Astrocyte of the cerebellum (primary cell): ENCODE data around the gene NOC2L.
A peak's percentile ranks its signal among the peaks of the same experiment; 100 is the strongest.

Experiments used
- DNase-seq: peaks from one replicate; pipeline ENCODE4 v3.0.0-alpha.2; 2011; ENCODE audit warnings: low read depth
- H3K4me3 ChIP-seq: 2 replicates; pipeline ENCODE4 v1.5.1; 2011; ENCODE audit warnings: mild to moderate bottlenecking, low read depth, low read length, moderate library complexity
- in situ Hi-C: cut with HindIII; loops from 2 replicates; pipeline ENCODE4 v1.10.0; 2017; ENCODE audit warnings: low sequenced_read_pairs
- TF ChIP-seq, protein P1 (sequence below): IDR thresholded peaks from 2 replicates; pipeline ENCODE4 v1.5.1; 2012; ENCODE audit warnings: low read length, low read depth, moderate library complexity, mild to moderate bottlenecking; ENCODE audit errors: missing control alignments

The NOC2L gene

DNA sequence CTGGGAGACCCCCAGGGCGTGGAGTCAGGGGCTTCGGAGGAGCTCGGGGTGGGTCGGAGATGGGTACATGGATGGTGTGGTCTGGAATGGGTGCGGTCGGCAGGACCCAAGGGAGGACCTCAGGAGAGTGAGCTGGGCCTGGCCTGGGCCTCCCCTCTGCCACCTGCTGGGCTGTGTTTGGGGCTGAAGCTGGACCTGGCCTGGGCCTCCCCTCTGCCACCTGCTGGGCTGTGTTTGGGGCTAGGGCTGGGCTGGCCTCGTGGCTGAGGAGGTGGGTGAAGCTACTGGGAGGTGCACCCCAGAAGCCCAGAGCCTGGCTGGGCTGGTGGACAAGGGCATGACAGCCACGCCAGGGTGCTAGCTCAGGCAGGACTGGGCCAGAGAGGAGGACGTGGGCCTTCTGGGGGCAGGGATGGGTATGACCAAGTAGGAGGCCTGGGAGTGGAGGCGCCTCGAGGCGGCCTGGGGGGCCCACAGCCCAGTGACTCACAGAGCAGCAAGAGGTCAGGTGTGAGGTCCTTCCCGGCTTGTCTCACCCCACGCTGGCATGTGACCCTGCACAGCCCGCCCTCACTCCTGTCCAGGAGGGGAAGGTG, 20.9 kb downstream of the NOC2L start:
- in situ Hi-C loops, result no loop called here
- TF ChIP-seq, protein P1, sequence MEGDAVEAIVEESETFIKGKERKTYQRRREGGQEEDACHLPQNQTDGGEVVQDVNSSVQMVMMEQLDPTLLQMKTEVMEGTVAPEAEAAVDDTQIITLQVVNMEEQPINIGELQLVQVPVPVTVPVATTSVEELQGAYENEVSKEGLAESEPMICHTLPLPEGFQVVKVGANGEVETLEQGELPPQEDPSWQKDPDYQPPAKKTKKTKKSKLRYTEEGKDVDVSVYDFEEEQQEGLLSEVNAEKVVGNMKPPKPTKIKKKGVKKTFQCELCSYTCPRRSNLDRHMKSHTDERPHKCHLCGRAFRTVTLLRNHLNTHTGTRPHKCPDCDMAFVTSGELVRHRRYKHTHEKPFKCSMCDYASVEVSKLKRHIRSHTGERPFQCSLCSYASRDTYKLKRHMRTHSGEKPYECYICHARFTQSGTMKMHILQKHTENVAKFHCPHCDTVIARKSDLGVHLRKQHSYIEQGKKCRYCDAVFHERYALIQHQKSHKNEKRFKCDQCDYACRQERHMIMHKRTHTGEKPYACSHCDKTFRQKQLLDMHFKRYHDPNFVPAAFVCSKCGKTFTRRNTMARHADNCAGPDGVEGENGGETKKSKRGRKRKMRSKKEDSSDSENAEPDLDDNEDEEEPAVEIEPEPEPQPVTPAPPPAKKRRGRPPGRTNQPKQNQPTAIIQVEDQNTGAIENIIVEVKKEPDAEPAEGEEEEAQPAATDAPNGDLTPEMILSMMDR, result peak; percentile 23
- DNase-seq, result no peak
- H3K4me3 ChIP-seq, result no peak overlapping the region

DNA sequence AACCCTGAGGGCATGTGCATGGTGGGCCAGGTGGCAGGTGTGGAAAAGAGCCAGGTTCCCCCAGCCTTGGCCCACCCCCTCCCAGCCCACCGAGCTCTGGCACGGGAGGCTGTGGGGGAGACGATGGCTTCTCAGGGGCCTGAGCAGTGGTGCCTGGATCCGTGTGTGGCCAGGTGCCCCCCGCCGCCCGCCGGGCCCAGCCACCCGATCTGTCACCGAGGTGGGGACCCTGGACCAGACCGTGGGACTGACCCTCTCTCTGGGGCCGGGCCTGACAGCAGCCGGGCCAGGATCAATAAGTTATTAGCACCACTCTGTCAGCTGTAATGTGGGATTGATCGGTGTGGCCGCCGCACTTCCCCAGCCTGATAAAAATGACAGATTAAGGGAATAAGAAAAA, 21.5 kb downstream of the NOC2L start:
- TF ChIP-seq, protein P1, result no peak
- no peak for DNase-seq
- in situ Hi-C loops, result no loop called here
- H3K4me3 ChIP-seq, result no peak overlapping the region

DNA sequence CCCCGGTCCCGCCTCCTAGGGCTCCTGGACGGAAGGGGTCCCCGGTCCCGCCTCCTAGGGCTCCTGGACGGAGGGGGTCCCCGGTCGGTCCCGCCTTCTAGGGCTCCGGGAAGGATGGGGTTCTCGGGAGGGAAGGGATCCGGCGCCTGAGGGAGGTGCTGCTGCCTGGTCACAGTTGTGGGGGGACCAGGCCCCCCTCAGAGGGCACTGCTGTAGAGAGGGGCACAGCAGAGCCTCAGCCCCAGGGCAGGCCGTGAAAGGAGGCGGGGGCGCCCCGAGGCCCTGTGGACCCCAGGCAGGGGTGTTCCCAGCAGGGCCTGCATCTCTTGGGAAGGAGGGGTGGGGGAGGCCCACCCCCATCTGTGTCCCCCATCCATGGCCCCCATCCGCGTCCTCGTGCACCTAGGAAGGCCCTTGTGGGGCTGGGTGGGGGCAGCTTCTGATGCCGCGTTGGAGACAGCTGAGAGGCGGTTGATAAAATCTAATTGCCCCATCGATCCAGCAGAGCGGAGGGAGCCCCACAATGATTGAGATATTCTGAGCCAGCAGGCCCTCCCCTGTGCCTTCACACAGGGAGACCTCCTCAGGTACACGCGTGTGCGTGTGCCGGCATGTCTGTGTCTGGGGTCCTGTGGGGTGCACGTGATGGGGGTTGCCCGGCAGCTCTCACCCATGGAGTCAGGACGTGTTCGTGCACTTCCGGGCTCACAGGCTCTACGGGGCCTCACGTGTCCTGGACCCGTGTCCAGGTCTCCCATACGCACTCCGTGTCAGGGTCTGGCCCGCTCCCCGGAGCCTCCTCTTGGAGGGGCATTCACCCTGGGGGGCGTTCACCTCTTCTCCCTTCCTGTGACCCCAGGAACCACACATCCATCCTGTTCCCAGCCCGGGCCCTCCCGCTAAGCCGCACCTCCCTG, 22.4 kb downstream of the NOC2L start:
- TF ChIP-seq, protein P1, result no peak
- in situ Hi-C loops, result no loop called here
- DNase-seq, result no peak
- no peak overlapping the region for H3K4me3 ChIP-seq

DNA sequence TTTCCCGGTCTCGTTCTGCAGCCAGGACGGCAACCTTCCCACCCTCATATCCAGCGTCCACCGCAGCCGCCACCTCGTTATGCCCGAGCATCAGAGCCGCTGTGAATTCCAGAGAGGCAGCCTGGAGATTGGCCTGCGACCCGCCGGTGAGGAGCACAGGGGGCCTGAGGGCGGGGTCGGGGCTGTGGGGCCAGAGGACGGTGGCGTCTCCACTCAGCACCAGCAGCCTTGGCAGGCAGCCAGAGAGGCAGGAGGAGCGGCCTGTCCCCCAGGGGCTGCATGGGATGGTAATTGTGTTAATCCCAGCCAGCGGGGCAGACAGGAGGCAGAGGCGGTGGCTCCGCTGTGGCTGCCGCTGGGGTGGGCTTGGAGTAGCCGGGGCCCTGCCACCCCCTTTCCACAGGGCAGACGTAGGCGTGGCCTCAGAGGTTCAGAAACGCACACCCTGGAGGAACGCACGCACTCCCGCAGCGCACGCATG, 23.3 kb downstream of the NOC2L start:
- TF ChIP-seq, protein P1, result no peak
- DNase-seq, result no peak
- in situ Hi-C loops, result no loop called here
- H3K4me3 ChIP-seq, result no peak overlapping the region

DNA sequence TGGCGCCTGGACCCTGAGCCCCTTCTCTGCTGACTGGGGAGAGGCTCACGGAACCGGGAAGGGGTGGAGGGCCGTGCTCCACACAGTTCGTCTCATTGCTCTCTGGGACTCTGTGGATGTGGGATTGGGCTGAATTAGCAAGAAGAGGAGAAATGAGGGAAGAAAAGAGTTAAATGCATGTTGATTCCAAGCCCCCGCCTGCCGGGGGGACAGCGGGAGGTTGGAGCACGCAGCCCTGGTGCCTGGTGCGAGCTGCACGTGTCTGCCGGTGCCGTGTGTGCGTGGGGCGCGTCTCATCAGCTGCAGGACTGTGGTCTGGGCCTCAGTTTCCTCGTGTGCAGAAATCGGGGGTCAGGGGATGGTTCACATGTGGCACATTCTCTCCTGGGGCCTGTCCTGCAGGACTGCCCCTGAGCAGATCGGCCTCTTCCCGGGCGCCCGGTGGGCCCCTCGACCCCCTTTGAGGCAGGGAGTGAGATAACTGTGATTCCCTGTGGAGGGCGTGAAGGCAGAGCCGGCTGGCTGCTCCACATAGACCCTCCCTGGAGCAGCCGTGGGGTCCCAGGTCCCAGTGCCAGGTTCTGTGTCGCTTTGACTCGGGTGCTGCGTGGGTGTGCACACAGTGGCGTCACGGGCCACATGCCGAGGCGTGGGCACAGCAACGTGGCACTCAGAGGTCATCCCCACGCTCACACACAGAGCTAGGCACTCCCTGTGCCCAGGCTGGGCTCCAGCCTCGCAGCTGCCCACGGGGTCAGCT, 23.9 kb downstream of the NOC2L start:
- DNase-seq, result no peak
- no peak overlapping the region for H3K4me3 ChIP-seq
- TF ChIP-seq, protein P1, result no peak
- in situ Hi-C loops, result no loop called here

DNA sequence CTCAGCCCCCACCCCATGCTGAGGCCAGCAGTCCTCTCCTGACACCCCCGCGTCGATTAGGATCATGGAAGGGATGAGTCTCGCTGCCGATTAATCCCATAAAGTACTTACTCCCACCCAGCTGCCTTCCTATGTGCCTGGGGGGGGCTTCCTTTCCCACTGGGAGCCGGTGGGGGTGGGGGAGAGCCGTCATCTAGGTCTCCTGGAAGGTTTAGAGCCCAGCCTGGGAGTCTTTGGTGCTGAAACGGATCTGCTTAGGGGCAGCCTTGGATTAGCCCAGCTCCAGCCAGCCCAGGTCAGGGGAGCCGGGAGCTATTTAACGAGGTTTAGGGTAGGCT, 25.5 kb downstream of the NOC2L start:
- TF ChIP-seq, protein P1, result no peak
- in situ Hi-C loops, result no loop called here
- no peak overlapping the region for H3K4me3 ChIP-seq
- no peak for DNase-seq
